Stomach (tissue), 9 donors: Measurements from ENCODE around the gene DENND4C. TPM values are rescaled to one million over a fixed set of nuclear protein-coding genes. Genes with fewer than 3 reads are reported as not detected.

Source experiments
- DNase-seq, 2 donors: peaks; one replicate each; pipeline versions ENCODE4 v3.0.0 to v3.0.0-alpha.2; 2013 to 2019
- H3K27ac ChIP-seq, 5 donors: fragments of 200-600 bp in 4 of 5; sonication (generic) in 4 of 5; one replicate each; pipeline ENCODE4 v1.5.1; 2013 to 2019; ENCODE audit warnings: mild to moderate bottlenecking in 1 of 5, moderate library complexity in 1 of 5
- H3K27me3 ChIP-seq, 3 donors: fragments of 200-600 bp; sonication (generic); one replicate each; pipeline ENCODE4 v1.5.1; 2017 to 2019; ENCODE audit warnings: mixed run types in 1 of 3
- H3K36me3 ChIP-seq, 4 donors: fragments of 200-600 bp; sonication (generic); 1 replicate in 3 of 4; 2 replicates in 1 of 4; pipeline ENCODE4 v1.5.1; 2016 to 2019
- H3K4me1 ChIP-seq, 4 donors: fragments of 200-600 bp; sonication (generic); one replicate each; pipeline ENCODE4 v1.5.1; 2016 to 2019
- H3K4me3 ChIP-seq, 4 donors: fragments of 200-600 bp; sonication (generic) in 3 of 4; one replicate each; pipeline ENCODE4 v1.5.1; 2016 to 2019; ENCODE audit warnings: mild to moderate bottlenecking in 1 of 4
- H3K9me3 ChIP-seq, 4 donors: fragments of 200-600 bp; sonication (generic); one replicate each; pipeline ENCODE4 v1.5.1; 2016 to 2019
- EP300 ChIP-seq: sonication (generic); formaldehyde crosslinking; IDR thresholded peaks from one replicate; pipeline ENCODE4 v1.6.1; 2017; ENCODE audit warnings: antibody characterized with exemption
- POLR2A ChIP-seq, 4 donors: fragments of 450-650 bp; IDR thresholded peaks; one replicate each; pipeline ENCODE4 v1.6.1; 2016; ENCODE audit warnings: antibody characterized with exemption in 4 of 4, control low read depth in 2 of 4, mild to moderate bottlenecking in 1 of 4, moderate library complexity in 1 of 4
- POLR2AphosphoS5 ChIP-seq, 3 donors: sonication (generic); formaldehyde crosslinking; IDR thresholded peaks; one replicate each; pipeline ENCODE4 v1.6.1; 2016; ENCODE audit warnings: antibody characterized with exemption in 3 of 3
- WGBS, 5 donors: extraction: QIAGEN DNeasy Blood & Tissue Kit in 3 of 5; methylation state at CpG; one replicate each; pipeline versions ENCODE4 v1.1.5 to v1.1.7; 2013 to 2018; 5-methylcytosine and 5-hydroxymethylcytosine counted together
- intact Hi-C: fragments of 100-400 bp; cut with DNase I; formaldehyde crosslinking; loops from one replicate; pipeline ENCODE4 v1.15.1; 2023; ENCODE audit warnings: low total_unique reads
- polyA plus RNA-seq, 3 donors: library from polyadenylated mRNA; stranded (reverse); fragments of 200-250 nt; gene quantifications; one replicate each; pipeline ENCODE4 v1.2.3, GENCODE V29; 2013
- total RNA-seq, 5 donors: library from RNA; depleted of rRNA; stranded (reverse); fragments of >200 nt; gene quantifications; one replicate each; pipeline versions ENCODE4 v1.1.0 to v1.2.3, GENCODE V29; 2014 to 2016
- TF ChIP-seq, protein P1 (sequence below), 7 experiments: fragments of 450-650 bp in 4 of 7; fragments of 200-600 bp in 3 of 7; sonication (generic) in 3 of 7; IDR thresholded peaks; one replicate each; pipeline ENCODE4 v1.5.1; 2016 to 2019; ENCODE audit warnings: antibody characterized with exemption in 7 of 7, control low read depth in 2 of 7, mild to moderate bottlenecking in 1 of 7
- donor health status: healthy with polysubstance abuse.
- donor health status: Bipolar disorder and iron deficiency.
- donor health status: healthy.

Gene DENND4C
- total and polyA plus RNA-seq, 8 donors, result 6.3 to 226 (median 47.6) TPM

DNA sequence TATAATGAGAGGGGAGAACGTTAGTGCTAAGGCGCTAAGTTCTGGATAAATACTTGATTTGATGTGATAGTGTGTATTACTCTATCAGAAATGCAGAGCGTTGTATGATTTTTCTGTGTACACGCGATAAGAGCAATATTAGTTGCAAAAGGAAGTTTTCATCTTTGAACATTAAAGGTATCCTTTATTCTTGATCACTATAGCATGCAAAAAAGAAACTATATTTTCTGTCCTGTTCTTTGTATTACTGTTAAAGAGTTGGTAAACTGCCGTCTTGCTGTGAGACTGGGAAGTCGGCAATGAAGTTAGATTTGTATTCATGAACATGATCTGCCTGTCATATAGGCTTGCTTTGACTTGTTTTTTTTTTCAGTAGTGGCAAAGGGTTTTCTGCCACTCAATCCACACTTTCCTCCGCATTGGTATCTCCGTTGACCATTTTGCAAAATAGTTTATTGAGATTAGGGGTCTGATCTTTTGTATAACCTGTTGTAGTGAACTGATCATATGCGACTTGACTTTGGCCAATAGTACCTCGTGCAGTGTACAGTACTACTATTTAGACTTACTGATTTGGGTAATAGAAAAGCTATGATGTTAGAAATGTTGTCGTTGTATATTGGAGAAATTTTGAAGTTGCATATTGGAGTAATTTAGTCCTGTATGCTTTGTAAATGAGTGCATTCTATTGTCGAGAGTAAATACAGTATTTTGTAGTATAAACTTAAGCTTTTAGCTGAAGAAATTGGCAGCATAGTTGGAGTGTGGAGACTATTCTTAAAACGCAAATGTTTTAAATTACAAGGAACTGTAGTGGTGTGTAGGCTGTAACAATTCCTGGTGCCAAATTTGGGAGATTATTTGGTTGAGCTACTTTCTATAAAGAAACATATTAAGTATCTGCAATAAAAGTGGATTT, 1.7 kb downstream of the DENND4C start:
- Histone ChIP-seq H3K9me3 (no peaks in the 10 kb centered on the region), H3K36me3 (no peaks in the 10 kb centered on the region), H3K4me1 (peaks cover 21 to 50% (median 34%) of the 10 kb centered on the region in 4 donors), H3K27ac (peak overlapping the region; percentile 86 to 98 (median 96)), H3K4me3 (peak overlapping the region; percentile 68 to 98 (median 88)), H3K27me3 (no peaks in the 10 kb centered on the region)
- intact Hi-C loops, result no loop called here
- TF ChIP-seq, protein P1, sequence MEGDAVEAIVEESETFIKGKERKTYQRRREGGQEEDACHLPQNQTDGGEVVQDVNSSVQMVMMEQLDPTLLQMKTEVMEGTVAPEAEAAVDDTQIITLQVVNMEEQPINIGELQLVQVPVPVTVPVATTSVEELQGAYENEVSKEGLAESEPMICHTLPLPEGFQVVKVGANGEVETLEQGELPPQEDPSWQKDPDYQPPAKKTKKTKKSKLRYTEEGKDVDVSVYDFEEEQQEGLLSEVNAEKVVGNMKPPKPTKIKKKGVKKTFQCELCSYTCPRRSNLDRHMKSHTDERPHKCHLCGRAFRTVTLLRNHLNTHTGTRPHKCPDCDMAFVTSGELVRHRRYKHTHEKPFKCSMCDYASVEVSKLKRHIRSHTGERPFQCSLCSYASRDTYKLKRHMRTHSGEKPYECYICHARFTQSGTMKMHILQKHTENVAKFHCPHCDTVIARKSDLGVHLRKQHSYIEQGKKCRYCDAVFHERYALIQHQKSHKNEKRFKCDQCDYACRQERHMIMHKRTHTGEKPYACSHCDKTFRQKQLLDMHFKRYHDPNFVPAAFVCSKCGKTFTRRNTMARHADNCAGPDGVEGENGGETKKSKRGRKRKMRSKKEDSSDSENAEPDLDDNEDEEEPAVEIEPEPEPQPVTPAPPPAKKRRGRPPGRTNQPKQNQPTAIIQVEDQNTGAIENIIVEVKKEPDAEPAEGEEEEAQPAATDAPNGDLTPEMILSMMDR (IDR thresholded peaks at IDR 0.05), result no peak
- TF ChIP-seq EP300 (no peak), POLR2AphosphoS5 (IDR thresholded peaks at IDR 0.05) (no peak), POLR2A (IDR thresholded peaks at IDR 0.05) (no peak)
- 2 to 7% (median 4%) methylated on average over 14 of the region's 14 CpGs for WGBS, 5 donors
- peak in 1 of 2 donors; percentile 20 for DNase-seq

DNA sequence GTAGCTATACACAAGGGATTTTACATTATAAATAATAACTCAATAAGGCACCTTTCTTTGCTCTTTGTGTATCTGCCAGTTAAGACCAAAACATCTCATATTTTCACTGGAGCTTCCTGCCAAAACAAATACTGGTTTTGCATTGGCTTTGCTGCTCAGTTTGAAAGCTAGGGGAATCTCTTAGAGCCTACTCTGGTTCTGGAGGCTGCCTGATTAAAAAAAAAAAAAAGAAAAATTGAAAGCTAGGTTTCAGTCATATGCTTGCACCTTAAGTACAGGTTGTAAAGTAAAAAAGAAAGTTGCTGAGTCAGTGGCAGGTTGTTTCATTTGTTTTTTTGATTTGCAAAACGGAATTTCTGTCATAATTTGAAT, 2.3 kb downstream of the DENND4C start:
- Histone ChIP-seq H3K27me3 (no peaks in the 10 kb centered on the region), H3K36me3 (no peaks in the 10 kb centered on the region), H3K4me1 (peaks cover 21 to 56% (median 37%) of the 10 kb centered on the region in 4 donors), H3K27ac (peak overlapping the region in 4 of 5 donors; percentile 2 to 98 (median 96)), H3K9me3 (no peaks in the 10 kb centered on the region), H3K4me3 (peak overlapping the region in 3 of 4 donors; percentile 68 to 90 (median 87))
- WGBS, 5 donors, result 5 to 18% (median 5%) methylated on average over 1 of the region's 1 CpG
- DNase-seq, result peak in 1 of 2 donors; percentile 55
- no peak for TF ChIP-seq EP300
- TF ChIP-seq, protein P1 (IDR thresholded peaks at IDR 0.05), result peak in 1 of 7 experiments; percentile 24
- intact Hi-C loops, result no loop called here

DNA sequence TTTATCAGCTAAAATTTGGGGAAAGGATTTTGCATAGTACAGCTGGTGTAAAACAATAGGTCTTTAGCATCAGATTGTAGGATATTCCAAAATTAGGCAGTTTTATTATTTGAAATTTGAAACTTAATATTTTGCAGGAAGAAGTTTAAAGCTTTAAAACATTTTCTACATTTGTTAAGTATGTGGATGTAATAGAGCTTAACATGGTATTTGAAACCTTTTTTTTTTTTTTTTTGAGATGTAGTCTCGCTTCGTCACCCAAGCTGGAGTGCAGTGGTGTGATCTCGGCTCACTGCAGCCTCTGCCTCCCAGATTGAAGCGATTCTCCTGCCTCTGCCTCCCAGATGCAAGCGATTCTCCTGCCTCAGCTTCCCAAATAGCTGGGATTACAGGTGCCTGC, 2.9 kb downstream of the DENND4C start:
- intact Hi-C loops, result no loop called here
- H3K4me1 ChIP-seq, result peaks cover 21 to 57% (median 39%) of the 10 kb centered on the region in 4 donors
- no peaks in the 10 kb centered on the region for H3K36me3 ChIP-seq
- peak overlapping the region in 3 of 4 donors; percentile 68 to 90 (median 87) for H3K4me3 ChIP-seq
- 56 to 69% (median 65%) methylated on average over 5 of the region's 5 CpGs for WGBS, 5 donors
- no peaks in the 10 kb centered on the region for H3K9me3 ChIP-seq
- no peaks in the 10 kb centered on the region for H3K27me3 ChIP-seq
- H3K27ac ChIP-seq, result peak overlapping the region in 4 of 5 donors; percentile 22 to 98 (median 96)
- no peak for TF ChIP-seq POLR2A (IDR thresholded peaks at IDR 0.05)
- no peak for TF ChIP-seq POLR2AphosphoS5 (IDR thresholded peaks at IDR 0.05)
- TF ChIP-seq EP300, result no peak
- TF ChIP-seq, protein P1 (IDR thresholded peaks at IDR 0.05), result no peak
- no peak for DNase-seq

DNA sequence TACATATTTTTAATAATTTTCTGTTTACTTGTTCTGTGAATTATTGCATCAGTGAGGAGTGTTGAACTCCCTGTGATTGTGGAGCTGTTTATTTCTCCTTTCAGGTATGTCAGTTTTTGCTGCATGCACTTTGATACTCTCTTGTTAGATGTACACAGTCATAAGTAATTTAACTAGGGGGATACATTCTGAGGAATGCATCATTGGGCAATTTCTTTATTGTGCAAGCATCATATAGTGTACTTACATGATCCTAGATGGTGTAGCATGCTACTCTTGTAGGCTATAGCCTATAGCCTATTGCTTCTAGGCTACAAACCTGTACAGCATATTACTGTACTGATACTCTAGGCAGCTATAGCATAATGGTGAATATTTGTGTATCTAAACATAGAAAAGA, 9.5 kb downstream of the DENND4C start:
- Histone ChIP-seq H3K9me3 (no peaks in the 10 kb centered on the region), H3K27me3 (no peaks in the 10 kb centered on the region), H3K4me3 (no peak overlapping the region), H3K36me3 (peaks cover 4 to 24% (median 14%) of the 10 kb centered on the region in 4 donors), H3K27ac (no peak overlapping the region), H3K4me1 (peaks cover 5 to 67% (median 37%) of the 10 kb centered on the region in 4 donors)
- intact Hi-C loops, result no loop called here
- no peak for DNase-seq
- TF ChIP-seq, protein P1 (IDR thresholded peaks at IDR 0.05), result no peak
- TF ChIP-seq POLR2A (IDR thresholded peaks at IDR 0.05) (no peak), POLR2AphosphoS5 (IDR thresholded peaks at IDR 0.05) (no peak), EP300 (no peak)
